NT2/D1 (cell line): Measurements from ENCODE around the gene CD1D.
"Not testable (repeated sequence)": the region's sequence is repeated elsewhere in the genome, so short reads cannot be mapped to it uniquely, and the experiment has no call there.

Experiments
- DNase-seq: peaks from one replicate; pipeline ENCODE4 v3.0.0-alpha.2; 2011; ENCODE audit warnings: low read depth, low spot score
- H3K27me3 ChIP-seq: 2 replicates; pipeline ENCODE4 v1.6.0; 2011; ENCODE audit warnings: mild to moderate bottlenecking; ENCODE audit not compliant: insufficient read length, insufficient read depth
- H3K36me3 ChIP-seq: 2 replicates; pipeline ENCODE4 v1.6.1; 2011; ENCODE audit warnings: mild to moderate bottlenecking, low read length, mixed read lengths; ENCODE audit not compliant: insufficient read depth, insufficient read length
- H3K4me1 ChIP-seq: 2 replicates; pipeline ENCODE4 v1.5.1; 2011; ENCODE audit not compliant: insufficient read depth, insufficient read length
- H3K4me3 ChIP-seq: 2 replicates; pipeline ENCODE4 v1.5.1; 2011; ENCODE audit warnings: low read depth; ENCODE audit not compliant: insufficient read length
- H3K9ac ChIP-seq: 2 replicates; pipeline ENCODE4 v1.6.0; 2011; ENCODE audit warnings: low read depth; ENCODE audit not compliant: insufficient read length
- H3K9me3 ChIP-seq: 2 replicates; pipeline ENCODE4 v1.5.1; 2011; ENCODE audit warnings: mild to moderate bottlenecking, low read length; ENCODE audit not compliant: insufficient read depth
- SUZ12 ChIP-seq: IDR thresholded peaks from 2 replicates; pipeline ENCODE4 v1.6.1; 2011; ENCODE audit not compliant: insufficient read length, insufficient read depth; ENCODE audit errors: extremely low read depth
- YY1 ChIP-seq: IDR thresholded peaks from 2 replicates; pipeline ENCODE4 v1.6.1; 2011; ENCODE audit not compliant: insufficient read length, insufficient read depth
- ZNF274 ChIP-seq: IDR thresholded peaks from 2 replicates; pipeline ENCODE4 v1.6.1; 2011; ENCODE audit warnings: mild to moderate bottlenecking, low read depth, low read length

The CD1D gene

DNA sequence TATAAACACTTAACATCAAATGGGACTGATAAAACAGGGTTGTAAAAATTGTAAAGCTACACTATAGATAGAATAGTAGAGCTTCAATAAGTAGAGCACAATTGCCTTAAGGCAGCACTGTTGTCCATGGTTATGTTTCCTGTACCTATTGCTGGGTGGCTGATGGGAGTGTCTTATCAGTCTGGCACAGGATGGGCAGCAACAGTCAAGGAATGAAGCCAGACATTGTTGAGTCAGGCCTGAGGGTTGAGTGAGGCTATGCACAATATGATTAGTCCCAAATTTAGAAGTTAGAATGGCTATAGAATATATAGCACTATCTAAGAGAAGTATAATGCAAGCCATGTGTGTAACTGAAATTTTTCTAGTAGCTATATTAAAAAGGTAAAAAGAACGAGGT, 25.0 kb upstream of the CD1D start:
- no peak overlapping the region for H3K4me3 ChIP-seq
- H3K4me1 ChIP-seq, result peaks cover 2% of the 10 kb centered on the region
- H3K27me3 ChIP-seq, result no peaks in the 10 kb centered on the region
- TF ChIP-seq SUZ12 (no peak), ZNF274 (no peak)
- H3K9ac ChIP-seq, result no peak overlapping the region
- no peaks in the 10 kb centered on the region for H3K9me3 ChIP-seq
- no peaks in the 10 kb centered on the region for H3K36me3 ChIP-seq
- no peak for DNase-seq

DNA sequence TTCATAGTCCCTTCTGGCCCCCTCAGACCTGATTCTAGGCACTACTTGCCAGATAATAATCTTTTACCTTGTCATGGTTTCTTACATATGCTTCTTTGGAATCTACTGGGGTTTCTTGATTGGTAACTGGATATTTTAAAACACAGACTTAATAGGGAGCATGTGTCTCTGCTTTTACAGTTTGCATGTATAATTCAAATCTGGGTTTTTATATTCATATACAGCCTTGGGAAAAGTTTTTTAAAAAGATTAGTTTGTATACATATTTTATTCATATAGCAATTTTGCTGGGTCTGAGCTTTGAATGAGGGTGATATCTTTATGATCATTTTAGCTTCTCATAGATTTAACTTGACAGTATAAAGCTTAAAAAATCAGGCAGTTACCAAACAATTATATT, 21.1 kb upstream of the CD1D start:
- peaks cover 2% of the 10 kb centered on the region for H3K4me1 ChIP-seq
- no peak overlapping the region for H3K4me3 ChIP-seq
- no peaks in the 10 kb centered on the region for H3K27me3 ChIP-seq
- no peak for TF ChIP-seq SUZ12
- no peak for TF ChIP-seq ZNF274
- no peak for TF ChIP-seq YY1
- no peak overlapping the region for H3K9ac ChIP-seq
- no peak for DNase-seq
- no peaks in the 10 kb centered on the region for H3K9me3 ChIP-seq
- no peaks in the 10 kb centered on the region for H3K36me3 ChIP-seq

DNA sequence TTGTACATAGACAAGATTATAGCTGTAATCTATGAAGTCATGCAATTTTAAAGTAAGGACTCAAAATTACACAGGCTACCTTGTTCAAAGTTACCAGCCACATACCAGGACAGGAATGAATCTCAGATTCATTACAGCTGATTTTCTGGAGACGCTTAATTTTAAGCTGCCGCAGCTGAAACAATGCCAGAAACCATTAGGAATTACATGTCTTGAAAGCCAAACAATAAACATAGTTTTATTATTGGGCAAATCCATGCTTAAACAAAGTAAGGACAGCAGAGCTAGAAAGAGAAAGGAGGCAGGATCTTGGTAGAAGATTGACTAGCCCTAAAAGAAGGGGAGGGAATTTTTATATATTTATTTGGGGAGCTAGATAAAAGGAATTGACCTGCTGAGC, 19.2 kb upstream of the CD1D start:
- Histone ChIP-seq H3K4me3 (no peak overlapping the region), H3K27me3 (no peaks in the 10 kb centered on the region), H3K36me3 (no peaks in the 10 kb centered on the region), H3K9me3 (peaks cover 6% of the 10 kb centered on the region; the same call in 1 of the 2 replicates), H3K4me1 (no peaks in the 10 kb centered on the region), H3K9ac (no peak overlapping the region)
- TF ChIP-seq YY1 (no peak), ZNF274 (no peak), SUZ12 (no peak)
- no peak for DNase-seq

DNA sequence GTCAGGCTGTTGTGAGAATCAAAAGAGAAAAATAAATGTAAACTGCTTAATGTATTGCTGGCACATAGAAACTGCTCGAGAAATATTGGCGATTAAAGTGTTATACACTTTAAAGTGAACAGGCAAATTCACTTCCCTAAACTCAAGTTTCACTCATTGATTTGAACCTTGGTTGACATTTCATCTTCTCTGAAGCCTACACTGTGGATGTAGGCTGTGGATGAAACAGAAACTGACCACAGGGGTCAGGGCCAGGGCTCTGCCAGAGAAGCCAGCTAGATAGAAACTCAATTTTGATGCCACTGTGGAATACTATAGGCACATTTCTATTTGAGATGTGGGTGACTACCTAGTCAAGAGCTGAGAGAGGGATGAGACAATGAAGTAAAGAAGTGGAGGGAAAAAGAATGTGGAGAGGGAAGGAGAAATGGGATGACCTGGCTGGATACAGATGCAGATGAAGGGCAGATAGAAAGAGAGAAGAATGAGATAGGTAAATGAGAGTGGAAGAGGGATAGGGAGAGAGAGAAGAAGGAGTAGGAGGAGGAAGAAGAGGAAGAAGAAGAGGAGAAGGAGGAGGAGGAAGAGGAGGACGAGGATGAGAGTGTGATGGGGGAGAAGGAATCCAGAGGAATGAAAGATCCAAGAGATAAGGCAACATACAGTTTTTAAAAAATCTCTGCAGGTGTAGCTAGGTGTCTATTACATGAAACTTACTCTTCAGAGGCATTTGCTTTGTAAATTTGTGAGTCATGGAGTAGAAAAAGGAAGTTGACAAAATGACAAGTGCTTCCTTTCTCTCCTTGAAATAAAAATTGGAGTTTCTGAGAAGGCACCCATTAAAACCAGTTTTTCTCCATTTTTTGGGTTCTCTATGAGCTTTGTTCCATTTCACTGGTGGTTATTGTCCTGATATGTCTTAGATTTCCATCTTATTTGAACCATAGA, 17.4 kb upstream of the CD1D start:
- Histone ChIP-seq H3K36me3 (no peaks in the 10 kb centered on the region), H3K27me3 (no peaks in the 10 kb centered on the region), H3K9me3 (peaks cover 6% of the 10 kb centered on the region; the same call in 1 of the 2 replicates), H3K9ac (no peak overlapping the region), H3K4me3 (no peak overlapping the region), H3K4me1 (no peaks in the 10 kb centered on the region)
- no peak for DNase-seq
- TF ChIP-seq SUZ12 (no peak), ZNF274 (no peak), YY1 (no peak)

DNA sequence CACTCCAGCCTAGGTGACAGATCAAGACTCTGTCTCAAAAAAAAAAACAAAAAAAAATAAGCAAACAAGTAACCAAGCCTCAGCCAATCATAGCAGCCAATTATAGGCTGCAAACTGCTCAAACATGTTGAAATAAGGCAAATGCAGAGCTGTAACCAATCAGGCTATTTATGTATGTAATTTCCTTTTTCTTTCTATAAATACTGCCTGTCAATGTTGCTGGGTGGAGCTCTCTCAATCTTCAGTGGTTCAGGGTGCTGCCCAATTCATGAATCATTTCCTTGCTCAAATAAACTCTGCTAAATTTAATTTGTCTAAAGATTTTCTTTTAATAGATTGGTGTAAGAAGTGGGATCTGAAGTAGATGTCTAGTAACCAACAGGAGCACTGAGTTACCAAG, 11.6 kb upstream of the CD1D start:
- no peak for TF ChIP-seq YY1
- TF ChIP-seq ZNF274, result no peak
- no peak for TF ChIP-seq SUZ12
- H3K9ac ChIP-seq, result no peak overlapping the region
- no peak for DNase-seq
- no peaks in the 10 kb centered on the region for H3K27me3 ChIP-seq
- no peak overlapping the region for H3K4me3 ChIP-seq
- H3K36me3 ChIP-seq, result no peaks in the 10 kb centered on the region
- H3K9me3 ChIP-seq, result peaks cover 13% of the 10 kb centered on the region; the same call in 1 of the 2 replicates
- H3K4me1 ChIP-seq, result no peaks in the 10 kb centered on the region

DNA sequence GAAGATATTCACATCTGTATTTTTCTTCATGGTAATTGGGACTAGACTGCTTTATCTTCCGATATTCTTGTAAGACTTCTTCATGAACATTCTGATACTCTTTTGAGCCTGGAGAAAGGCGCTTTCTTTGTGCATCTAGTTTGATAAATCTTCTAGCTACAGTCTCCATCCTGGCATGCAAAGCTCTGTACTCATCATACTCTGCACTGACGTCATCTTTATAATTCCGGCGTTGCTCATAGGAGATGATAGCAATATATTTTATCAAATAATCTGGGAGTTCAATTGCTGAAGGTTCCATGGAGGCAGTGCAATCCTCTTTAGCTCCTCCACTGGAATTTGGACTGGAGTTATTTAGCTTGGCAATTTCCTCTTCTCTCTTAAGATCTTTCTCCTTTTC, 4.8 kb upstream of the CD1D start:
- not testable (repeated sequence) for H3K4me1 ChIP-seq, H3K36me3 ChIP-seq, H3K9me3 ChIP-seq, DNase-seq, H3K9ac ChIP-seq, H3K4me3 ChIP-seq
- peaks cover 43% of the 10 kb centered on the region for H3K27me3 ChIP-seq

DNA sequence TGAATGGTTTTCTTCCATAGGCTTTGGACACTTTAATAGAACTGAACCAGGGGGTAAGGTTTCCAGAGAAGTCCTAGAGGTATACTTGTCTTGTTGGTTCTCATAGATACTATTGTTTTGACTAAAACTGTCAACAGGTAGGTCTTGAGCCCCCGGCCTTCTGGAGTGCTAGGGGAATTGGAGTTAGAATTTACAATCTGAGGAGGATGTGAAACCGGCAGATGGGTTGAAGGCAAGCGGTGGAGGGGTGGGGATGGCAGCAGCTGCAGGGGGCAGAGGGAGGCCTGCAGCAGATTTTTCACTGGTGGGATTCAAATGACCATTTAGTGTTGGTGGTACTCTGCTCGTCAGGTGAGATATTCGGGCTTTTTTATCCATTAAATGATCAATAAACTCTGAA, 4.3 kb upstream of the CD1D start:
- no peak for DNase-seq
- TF ChIP-seq YY1 (no peak), SUZ12 (no peak), ZNF274 (no peak)
- no peak overlapping the region for H3K9ac ChIP-seq
- peaks cover 48% of the 10 kb centered on the region for H3K27me3 ChIP-seq
- H3K4me1 ChIP-seq, result peaks cover 2% of the 10 kb centered on the region
- peaks cover 9% of the 10 kb centered on the region; the same call in 1 of the 2 replicates for H3K9me3 ChIP-seq
- no peak overlapping the region for H3K4me3 ChIP-seq
- H3K36me3 ChIP-seq, result no peaks in the 10 kb centered on the region

DNA sequence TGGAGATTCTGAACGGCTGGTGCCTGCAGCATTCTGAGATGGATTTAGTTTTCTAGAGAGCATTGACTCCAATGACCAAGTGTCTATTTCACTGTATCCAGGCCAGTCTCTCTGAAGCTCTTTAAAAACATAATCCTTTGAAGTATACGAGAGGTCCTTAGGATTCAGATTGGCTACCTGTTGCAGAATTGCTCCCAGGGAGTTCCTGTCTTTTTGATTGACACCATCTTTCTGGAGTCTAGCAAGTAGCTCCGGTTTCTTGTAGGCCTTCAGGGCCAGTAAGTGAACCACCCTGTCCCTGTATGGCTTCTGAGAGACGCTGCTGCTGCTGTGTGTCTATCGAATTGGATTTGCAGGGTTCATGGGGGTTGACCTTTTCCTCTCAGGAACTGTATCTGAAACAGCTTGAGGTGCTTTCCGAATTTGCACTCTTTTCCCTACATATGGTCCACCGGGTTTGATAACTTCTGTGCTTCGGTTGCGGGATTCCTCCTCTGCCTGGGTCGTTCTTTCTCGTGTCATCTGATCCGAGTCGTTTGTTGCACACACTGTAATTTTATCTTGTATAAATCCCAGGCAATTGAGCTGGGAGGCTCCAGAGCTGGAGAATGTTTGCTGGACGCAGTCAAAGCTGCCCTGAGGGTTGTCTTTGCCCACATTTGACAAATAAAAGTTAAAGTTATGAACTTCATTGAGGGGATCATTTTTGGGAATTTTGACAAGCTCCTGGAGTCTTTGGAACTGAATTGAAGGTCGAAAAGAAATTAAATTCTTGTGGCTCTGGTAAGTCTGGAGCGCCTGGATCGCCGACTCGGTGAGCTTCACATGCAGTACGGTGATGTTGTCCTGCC, 3.6 kb upstream of the CD1D start:
- H3K36me3 ChIP-seq, H3K9me3 ChIP-seq, H3K4me1 ChIP-seq, DNase-seq, H3K4me3 ChIP-seq, H3K9ac ChIP-seq: not testable (repeated sequence)
- H3K27me3 ChIP-seq, result peaks cover 55% of the 10 kb centered on the region
